CD4-positive, alpha-beta T cell treated with Interferon alpha-2 for 1 hour (primary cell): ENCODE results near the gene ABCG5.

ENCODE experiments used
- DNase-seq, 2 donors: peaks; one replicate each; pipeline ENCODE4 v3.0.0-alpha.2; 2020 to 2022

The ABCG5 gene

DNA sequence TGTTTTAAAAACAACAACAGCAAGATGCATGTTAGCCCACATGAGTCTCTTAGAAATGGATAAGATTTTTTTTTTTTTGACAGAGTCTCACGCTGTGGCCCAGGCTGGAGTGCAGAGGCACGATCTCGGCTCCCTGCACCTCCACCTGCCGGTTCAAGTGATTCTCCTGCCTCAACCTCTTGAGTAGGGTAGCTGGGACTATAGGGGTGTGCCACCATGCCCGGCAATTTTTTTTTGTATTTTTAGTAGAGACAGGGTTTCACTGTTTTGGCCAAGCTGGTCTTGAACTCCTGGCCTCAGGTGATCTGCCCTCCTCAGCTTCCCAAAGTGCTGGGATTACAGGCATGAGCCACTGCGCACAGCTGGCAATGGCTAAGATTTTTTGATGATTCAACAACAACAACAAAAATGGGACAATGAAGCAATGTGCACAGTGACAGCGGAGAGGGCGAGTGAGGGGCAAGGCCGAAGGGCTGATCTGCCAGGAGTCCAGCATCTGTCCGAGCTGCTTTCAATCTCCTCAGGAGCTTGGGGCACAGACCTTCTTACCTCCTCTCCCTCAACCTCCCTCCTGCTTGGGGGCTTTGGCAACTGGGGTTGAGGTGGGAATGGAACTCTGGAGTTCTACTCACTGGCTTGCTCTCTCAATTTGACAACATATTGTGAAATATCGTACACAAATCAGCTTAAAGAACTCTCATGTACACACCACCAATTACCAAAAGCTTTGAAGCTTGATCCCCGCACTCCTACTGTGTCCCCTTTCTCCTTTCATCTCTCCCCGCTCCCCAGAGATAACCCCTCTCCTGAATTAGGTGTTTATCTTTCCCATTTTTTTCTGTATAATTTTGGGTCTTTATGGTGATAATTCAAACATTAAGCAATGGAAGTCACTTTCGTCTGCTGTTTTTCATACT, 3.6 kb upstream of the ABCG5 start:
- no peak for DNase-seq

DNA sequence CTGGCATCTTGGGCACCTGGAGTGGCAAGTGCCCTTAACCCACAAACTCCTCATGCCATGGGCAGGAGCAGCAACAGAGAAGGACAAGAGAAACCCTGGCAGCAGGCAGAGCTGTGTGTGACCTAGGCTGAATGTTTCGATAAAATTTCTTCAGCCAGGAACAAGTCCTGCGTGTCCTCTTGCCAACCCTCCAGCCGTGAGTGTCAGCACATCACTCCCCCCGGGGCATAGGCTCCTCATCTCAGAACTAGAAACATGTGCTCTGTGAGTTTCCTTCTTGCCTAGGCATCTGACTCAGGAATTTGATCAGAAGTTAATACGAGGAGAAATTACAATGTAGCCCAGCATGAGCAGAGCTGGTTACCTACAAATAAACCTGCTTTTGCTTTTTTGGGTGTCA, 2.3 kb upstream of the ABCG5 start:
- no peak for DNase-seq

DNA sequence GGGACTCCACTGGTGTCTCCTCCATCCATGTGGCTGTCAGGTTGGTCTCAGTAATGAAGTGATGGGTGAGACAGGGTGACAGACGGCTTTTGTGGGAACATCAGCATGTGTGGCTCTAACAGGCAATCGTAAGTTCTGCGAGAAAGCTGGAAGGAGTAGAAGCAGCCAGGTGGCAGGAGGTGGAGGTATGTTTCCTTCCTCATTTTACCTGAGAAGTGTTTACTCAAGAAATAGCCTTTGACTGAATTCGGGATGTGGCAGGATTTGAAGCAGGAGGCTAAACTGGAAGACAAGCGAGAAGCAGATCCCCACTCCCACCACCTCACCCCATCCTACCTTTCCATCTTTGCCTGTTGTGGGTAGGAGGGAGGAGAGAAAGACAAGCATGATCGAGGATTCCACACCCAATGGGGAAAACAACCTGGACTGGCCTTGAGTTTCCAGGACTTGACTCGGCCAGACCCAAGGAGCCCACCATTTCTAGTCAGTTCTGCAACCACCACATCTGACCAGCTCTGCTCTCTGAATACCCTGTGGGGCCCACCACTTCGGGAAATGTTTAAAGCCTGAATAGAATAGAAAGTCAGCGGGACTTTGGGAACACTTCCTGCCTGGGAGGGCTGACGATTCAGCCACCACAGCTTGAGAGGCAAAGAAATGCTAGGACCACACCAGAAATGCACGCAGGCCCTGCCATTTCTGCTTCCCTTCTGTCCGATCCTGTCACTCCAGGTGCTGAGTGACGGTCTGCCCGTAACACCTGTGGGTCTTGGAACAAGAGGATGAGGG, 1.3 kb upstream of the ABCG5 start:
- DNase-seq, result no peak

DNA sequence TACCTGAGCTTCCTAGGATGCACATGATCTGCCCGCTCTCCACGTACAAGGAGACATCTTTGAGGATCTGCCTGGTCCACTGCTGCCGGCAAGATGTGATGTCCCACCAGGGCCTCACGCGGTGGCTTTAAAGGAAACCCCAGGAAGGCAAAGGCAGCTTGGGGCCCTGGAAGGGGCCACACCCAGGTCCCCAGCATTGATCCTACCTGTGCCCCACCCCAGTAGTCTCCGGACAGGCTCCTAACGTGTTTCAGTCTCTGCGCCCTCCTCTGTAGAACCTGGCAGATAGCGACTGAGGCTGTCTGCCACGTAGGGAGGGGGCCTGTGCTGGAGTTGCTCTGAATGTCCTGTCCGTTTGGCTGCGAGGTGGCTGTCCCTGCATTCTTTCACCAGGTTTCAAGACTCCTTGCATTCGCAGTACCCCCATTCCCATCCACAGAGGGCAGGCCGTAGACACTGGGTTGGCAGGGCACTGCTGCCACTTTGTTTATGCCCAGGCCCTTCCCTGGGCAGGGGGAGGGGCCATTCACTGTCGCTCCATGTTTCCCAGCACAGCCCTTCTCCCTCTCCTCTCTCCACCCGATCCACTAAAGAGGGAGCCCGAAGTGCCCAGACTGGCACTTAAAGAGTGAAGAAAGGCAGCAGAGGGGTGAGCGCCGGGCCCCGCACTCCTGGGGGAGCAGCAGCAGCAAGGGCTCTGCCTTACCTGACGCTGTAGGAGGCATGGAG, 644 bp downstream of the ABCG5 start:
- no peak for DNase-seq

DNA sequence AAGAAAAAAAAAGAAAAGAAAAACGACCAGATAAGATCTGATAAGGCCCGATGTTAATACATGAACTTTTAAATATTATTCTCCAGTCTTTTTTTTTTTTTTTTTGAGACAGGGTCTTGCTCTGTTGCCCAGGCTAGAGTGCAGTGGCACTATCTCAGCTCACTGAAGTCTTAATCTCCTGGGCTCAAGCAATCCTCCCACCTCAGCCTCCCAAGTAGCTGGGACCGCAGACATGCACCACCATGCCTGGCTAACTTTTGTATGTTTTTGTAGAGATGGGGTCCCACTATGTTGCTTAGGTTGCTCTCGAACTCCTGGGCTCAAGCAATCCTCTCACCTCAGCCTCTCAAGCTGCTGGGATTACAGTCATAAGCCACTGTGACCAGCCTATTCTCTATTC, 1.6 kb downstream of the ABCG5 start:
- no peak for DNase-seq

DNA sequence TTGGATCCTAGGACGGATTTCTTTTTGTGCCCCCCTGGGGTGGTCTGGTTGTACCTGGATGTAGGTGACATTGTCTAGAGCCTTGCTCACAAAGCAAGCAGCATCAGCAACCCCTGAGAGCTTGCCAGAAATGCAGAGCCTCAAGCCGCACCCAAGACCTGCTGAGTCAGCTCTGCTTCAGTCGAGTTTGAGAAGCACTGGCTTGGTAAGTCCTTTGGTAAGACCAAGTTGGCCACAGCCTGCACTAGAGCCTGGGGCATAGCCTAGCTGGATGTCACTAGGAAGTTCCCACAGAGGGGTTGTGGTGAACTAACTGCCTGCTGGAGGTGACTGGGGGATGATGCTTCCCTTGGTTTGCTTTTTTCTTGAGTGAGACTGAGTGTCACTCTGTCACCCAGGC, 6.2 kb downstream of the ABCG5 start:
- no peak for DNase-seq

DNA sequence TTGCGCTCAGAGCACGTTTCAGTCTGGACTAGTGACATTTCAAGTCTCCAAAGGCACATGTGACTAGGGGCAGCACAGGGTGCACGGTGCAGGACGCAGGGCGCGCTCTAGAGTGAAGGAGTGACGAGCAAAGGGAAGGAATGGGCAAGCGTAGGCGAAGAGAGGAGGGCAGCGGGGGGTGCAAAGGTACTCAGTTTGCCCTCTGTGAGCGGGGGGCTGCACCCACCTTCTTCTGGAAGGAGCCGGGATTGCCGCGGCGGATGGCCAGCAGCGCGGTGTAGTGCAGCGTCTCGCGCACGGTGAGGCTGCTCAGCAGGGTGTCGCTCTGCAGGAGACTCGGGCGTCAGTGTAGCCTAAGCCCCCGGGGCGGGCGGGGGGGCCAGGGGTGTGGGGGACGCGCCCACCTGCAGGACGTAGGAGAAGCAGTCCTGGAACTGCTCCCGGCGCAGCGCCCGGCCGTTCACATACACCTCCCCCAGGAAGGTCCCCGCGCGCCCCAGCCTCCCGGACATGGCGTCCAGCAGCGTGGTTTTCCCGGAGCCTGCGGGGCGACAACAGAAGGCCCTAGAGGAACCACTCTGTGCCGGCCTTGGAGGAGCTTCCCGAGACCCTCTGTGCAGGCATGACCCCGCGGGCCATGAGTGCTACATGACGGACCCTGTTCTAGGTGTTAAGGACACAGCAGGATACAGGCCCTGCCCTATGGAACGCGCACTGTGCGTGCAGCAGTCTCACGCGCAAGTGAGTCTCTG, 6.9 kb downstream of the ABCG5 start:
- no peak for DNase-seq

DNA sequence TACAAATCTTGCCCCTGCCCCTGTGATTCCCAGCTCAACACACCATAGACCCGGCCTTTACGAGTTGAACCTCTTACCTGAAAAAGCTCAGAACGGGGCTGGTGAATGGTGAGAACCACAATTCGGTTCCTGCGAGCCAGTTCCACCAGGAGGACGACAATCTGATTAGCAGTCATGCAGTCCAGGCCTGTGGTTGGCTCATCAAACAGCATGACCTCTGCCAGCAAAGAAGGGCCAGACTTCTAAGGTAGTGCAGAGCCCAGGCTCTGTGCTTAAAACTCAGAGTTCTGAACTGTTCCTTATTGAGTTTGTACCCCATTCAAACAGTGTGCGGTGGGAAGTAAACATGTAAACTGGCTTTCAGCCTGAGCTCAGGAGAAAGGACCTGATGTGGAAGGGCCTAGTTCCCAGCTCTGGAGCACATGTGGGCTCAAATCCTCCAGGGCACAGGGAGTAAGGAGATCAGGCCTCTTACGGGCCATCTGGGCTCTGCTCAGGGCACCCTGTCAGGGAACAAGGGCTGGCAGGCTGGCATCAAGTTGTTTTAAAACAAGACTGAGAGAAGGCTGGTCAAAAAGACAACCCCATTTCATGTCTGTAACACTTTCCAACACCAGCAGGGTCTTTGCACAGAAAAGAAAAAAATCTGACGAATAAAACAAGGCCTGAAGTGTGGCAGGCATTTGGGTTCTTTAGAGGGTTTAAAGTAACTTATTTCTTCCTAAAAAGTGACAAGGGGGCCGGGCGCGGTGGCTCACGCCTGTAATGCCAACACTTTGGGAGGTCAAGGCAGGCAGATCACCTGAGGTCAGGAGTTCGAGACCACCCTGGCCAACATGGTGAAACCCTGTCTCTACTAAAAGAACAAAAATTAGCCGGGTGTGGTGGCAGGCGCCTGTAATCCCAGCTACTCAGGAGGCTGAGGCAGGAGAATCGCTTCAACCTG, 12.1 kb downstream of the ABCG5 start:
- DNase-seq, result no peak

DNA sequence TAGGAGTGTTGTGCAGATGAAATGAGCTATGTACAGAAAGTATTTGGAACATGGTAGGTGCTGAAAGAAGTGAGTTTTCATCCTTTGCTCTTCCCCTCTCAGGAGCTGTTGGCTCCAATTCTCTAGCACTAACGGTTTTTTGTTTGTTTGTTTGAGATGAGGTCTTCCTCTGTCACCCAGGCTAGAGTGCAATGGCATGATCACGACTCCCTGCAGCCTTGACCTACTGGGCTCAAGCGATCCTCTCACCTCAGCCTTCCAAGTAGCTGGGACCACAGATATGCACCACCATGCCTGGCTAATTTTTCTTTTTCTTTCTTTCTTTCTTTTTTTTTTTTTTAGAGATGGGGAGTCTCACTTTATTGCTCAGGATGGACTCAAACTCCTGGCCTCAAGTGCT, 12.8 kb downstream of the ABCG5 start:
- DNase-seq, result no peak

DNA sequence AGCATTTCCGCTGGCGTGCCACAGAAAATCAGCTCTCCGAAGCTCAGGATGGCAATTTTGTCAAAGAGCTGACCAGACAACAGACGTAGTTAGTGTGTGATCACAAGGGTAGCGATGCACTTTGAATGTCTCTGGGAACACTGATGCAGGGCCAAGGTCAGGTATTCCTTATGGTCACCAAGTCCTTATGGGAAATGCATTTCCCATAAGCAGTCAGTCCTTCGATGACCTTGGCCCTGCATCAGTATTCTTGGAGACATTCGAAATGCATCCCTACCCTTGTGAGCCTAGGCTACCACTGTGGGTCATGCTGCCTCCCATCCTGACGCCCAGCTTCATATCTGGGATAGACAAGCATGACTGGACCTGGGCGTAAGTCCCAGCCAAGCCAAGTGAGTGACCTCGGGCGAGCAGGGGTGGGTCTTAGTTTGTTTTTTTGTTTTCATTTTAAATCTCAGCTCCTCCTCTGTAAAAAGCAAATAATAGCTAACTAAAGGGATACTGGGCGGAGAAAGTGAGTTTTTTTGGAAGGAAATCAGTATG, 13.6 kb downstream of the ABCG5 start:
- DNase-seq, result no peak

DNA sequence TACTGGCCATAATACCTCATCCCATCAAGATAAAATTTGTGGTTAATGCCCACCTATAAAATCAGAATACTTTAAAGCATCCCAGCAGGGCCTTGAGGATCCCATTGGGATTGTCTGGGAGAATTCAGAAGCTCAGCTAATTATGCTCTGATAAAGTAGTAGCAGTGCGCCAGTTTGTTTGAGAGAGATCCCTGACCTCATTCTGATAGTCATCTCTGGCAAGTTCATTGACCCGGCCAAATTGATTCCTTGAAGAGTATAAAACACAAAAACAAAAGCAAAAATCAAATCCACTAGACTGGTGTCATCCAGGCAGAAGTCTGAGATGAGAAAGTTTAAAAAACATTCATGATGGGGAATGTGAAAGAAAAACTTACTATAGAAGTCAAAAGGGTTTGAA, 14.1 kb downstream of the ABCG5 start:
- DNase-seq, result no peak

DNA sequence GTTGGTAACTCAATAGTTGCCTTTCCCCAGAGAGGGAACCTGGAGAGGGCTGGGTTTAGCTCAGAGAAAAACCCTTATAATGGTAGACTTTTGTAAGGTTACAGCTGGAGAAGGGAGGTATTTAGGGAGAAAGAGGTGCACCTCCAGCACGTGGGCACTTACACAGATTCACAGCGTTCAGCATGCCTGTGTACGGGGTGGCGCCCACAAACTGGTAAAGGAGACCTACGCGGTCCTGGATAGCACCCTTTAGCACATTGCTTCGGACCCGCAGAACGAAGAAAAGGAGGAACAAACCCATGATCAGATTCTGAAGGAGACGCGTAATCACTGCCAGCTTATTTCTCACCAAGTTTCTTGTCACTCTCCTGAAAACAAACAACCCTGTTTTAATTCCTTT, 14.9 kb downstream of the ABCG5 start:
- DNase-seq, result no peak

DNA sequence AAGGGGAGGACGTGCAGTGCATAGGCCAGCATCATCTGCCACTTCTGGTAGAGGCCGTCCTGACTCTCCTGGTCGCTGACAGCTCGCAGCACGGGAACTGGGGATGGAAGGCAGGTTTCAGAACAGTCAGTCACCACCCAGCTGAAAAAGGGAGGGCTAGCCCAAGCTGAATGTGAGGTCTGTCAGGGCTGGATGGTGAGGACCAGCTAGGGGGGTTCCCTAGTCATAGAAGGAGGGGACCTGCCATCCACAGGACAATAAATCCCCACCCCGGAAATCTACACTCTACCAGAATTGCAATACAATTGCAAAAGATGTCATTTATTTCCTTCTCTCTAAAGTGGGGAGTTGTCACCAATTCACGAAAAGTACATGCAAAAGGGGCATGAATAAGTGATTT, 15.8 kb downstream of the ABCG5 start:
- DNase-seq, result no peak

DNA sequence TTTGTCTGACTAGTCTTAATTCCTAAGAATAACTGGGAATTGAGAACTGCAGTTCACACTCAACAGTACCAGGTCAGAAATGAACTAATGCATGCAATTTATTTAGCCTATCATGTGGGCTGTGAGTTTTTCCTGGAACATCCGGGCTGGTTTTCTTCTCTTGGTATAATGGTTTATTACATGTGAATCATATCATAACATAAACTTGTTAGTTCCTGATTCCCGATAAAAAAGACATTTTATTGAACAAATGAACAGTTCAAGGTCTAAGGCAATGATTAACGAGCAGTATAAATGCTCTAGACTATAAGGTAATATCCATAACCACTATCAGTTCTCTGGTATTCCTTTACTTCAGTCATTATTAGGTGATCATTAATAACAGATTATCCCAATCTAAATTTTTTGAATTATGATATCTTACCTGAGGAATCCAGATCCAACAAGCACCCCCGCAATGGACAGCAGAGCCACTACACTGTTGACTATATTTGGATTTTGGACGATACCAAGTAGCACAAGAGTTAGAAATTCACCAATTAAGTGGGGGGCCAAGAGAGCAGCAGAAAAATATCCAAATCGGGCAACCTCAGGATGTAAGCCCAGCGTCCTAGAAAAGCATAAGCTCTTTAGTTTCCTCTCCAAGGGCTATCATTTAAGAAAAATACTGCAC, 19.0 kb downstream of the ABCG5 start:
- no peak for DNase-seq

DNA sequence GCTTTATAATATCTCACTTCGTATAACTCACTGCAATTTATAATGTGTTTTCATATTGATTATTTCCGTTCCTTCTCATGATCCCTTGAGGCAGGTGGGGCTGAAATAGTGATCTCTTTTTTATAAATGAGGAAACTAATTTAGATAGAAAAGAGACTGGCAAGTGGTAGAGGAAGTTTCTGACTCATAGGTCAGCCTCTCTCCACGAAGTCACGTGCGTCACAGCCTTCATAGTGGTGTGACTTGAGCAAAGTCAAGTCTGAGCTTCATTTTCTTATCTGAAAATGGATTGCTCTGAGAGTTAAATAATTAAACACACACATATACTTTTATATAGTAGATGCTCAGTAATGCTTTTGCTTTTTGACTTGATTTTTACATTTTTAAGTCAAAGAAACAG, 19.9 kb downstream of the ABCG5 start:
- peak in 1 of 2 donors; percentile 25 for DNase-seq

DNA sequence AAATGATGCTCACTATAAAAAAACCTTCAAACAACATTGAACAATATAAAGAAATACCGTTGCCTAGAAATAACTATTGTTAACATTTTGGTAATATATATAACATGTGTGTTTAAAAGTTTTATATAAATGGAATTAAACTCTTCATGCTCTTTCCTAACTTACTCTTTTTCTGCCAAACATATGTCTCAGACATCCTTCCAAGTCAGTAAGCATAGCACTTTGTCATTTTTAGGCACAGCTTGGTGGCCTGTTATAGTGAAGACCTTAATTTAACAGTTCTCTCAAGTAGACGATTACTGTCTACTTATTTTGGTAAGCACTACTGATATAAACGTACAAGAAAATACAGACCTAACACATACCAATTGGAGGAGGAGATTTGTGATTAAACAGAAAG, 23.9 kb downstream of the ABCG5 start:
- no peak for DNase-seq

DNA sequence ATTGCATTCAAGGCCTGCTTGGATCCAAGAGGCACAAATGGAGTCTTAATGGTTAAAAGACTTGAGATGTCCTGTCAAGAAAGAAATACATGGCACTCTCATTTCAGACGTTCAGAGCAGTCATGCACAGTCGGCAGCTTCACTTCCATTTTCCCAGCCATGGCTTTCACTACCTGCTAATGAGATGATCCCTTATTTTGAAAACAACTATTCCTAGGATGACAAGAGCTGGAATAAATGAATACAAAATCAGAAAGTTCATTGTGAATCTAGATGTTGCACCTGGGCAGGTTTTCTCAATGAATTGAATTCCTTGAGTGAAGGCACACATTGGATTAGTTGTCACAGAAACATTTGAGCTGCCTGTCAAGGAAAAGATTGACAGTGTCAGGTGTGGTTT, 25.7 kb downstream of the ABCG5 start:
- no peak for DNase-seq

DNA sequence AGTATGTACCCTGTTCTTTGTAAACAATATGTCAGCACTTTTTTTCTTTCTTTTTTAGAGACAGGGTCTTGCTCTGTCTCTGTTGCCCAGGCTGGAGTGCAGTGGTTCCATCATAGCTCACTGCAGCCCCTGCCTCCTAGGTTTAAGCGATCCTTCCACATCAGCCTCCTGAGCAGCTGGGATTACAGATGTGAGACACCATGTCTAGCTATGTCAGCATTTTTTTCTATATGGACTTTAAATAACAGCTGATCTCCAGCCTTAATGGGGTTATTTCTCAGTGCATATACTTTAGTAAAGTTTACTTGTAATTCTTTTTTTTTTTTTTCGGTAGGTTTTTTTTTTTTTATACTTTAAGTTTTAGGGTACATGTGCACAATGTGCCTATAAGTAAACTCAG, 26.6 kb downstream of the ABCG5 start:
- DNase-seq, result no peak

DNA sequence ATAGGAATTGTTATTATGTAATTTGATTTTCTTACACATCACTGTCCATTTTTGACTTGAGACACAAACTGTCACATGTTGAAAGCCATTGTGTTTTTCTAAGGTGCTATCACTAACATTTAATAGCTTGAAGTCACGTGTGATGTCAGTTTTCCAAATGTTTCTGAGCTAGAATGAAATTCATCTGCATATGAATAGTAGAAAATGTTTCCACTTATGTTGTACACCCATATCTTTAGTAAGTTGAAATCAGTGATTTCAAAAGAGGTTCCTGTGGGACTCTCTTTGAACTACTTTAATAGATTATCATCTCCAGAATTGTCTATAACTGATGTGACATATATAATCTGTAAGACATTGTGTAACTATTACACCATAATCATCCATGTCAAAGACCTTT, 27.8 kb downstream of the ABCG5 start:
- no peak for DNase-seq

DNA sequence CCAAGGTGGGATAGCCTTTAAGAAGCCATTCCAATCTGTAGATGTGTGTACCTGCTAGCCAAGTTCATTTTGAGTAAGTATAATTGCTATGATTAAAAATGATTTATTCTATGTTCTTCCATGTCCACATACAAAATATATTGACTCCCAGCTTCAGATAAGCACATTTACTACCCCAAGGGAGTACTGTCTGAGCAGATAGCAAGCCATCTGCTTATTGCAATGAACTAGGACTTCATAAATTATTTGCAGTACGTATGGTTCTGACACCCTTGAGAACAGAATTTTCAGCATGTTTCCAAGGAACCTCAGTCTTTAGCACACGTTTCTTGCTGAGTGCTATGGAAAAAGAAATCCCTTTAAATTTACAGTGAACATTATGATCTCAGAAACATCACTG, 28.2 kb downstream of the ABCG5 start:
- no peak for DNase-seq

DNA sequence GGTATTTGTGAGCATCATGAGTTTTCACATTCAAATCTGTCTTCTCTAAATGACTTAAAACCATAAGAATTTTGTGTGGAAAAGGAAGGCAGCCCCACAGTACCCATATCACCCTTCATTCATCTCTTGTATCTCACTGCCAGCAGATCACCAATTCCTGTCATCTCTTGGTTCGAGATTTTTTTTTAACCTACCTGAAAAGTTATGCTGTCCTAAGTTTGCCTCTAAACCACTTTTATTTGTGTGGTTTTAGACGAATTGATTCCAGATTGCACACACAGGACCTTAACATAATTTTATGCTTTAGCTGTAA, 32.0 kb downstream of the ABCG5 start:
- DNase-seq, result no peak
